ENCODE data around the gene AGMO. TPM values are rescaled to one million over a fixed set of nuclear protein-coding genes. Genes with fewer than 3 reads are reported as not detected.

Gene AGMO
- total and polyA plus RNA-seq, 2 donors, result 0.37 to 0.57 TPM

DNA sequence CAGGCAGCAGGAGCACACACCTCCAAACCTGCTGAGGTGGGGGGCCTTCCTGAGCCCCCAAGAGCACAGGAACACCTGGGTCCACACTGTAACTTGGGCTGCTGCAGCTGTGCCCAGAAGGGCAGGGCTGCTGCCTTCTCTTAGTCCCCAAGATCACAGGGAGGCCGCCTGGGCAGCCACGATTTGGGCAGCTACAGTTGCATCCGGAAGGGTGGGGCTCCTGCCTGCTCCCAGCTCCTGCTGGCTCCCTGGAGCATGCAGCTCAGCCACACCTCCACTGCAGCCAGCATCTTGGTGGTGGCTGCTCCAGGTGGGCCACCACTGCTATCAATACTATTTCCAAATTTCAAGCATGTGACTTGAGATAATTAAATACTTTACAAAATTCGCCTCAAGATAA, 38.5 kb upstream of the AGMO start:
- Histone ChIP-seq H3K4me3 (ENCODE audit: low read length in 2 of 2) (no peak overlapping the region), H3K27ac (ENCODE audit: low read depth in 1 of 2, low read length in 1 of 2) (no peak overlapping the region), H3K27me3 (ENCODE audit: control insufficient read depth in 2 of 2, insufficient read depth in 1 of 2, low read length in 1 of 2) (no peaks in the 10 kb centered on the region)

DNA sequence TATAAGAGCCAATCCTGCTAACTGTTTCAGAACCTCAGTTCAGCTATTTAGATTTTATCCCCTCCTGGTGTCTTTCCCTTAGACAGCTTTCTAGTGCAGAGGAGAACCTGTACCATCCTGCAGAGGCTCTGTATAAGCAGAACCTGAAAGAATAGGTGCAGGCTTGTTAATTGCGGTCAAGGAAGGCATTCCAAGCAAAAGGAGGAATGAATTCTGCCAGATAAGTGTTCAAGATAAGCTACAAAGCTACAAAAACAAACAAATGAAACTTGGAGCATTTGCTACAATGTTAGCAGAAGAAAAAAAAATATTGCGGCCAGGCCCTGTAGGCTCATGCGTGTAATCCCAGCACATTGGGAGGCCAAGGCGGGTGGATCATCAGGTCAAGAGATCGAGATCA, 32.6 kb upstream of the AGMO start:
- Histone ChIP-seq H3K4me1 (ENCODE audit: control insufficient read depth in 2 of 2, insufficient read depth in 2 of 2, low read length in 2 of 2) (no peaks in the 10 kb centered on the region), H3K36me3 (ENCODE audit: control insufficient read depth in 2 of 2, insufficient read depth in 2 of 2, low read length in 1 of 2) (no peaks in the 10 kb centered on the region), H3K27me3 (ENCODE audit: control insufficient read depth in 2 of 2, insufficient read depth in 1 of 2, low read length in 1 of 2) (no peaks in the 10 kb centered on the region), H3K9me3 (ENCODE audit: control insufficient read depth in 2 of 2, insufficient read depth in 1 of 2, low read length in 1 of 2) (peaks cover 0 to 7% of the 10 kb centered on the region in 2 donors), H3K27ac (ENCODE audit: low read depth in 1 of 2, low read length in 1 of 2) (no peak overlapping the region), H3K4me3 (ENCODE audit: low read length in 2 of 2) (no peak overlapping the region)
- no peak for DNase-seq (ENCODE audit: low read depth in 6 of 9, low spot score in 9 of 9)
- WGBS, result 75% methylated on average over 5 of the region's 5 CpGs

More for the DNA sequence above, 38.5 kb upstream of the AGMO start:
- no peaks in the 10 kb centered on the region for H3K36me3 ChIP-seq (ENCODE audit: control insufficient read depth in 2 of 2, insufficient read depth in 2 of 2, low read length in 1 of 2)
- whole genome bisulfite sequencing, result 80% methylated on average over 4 of the region's 4 CpGs
- no peaks in the 10 kb centered on the region for H3K4me1 ChIP-seq (ENCODE audit: control insufficient read depth in 2 of 2, insufficient read depth in 2 of 2, low read length in 2 of 2)
- no peak for DNase-seq (ENCODE audit: low read depth in 6 of 9, low spot score in 9 of 9)
- peaks cover 0 to 18% of the 10 kb centered on the region in 2 donors for H3K9me3 ChIP-seq (ENCODE audit: control insufficient read depth in 2 of 2, insufficient read depth in 1 of 2, low read length in 1 of 2)

DNA sequence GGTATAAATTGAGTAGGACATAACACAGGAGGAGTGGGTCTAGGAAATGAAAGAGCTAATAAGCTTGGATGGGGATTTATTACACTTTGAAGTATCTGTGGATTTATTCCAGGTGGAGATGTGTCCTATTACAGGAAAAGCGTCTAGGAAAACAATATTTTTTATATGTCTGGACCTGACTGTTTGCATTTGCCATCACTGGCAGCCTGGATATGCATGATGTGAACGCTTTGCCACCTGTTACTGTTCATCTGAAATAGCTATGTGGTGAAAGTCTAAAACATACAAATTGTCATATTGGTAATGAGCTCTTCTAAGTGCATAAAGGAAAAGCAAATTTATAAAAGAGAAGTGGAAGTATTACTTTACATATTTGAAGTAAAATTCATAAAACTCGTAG, 31.6 kb upstream of the AGMO start:
- Histone ChIP-seq H3K27ac (ENCODE audit: low read depth in 1 of 2, low read length in 1 of 2) (no peak overlapping the region), H3K4me1 (ENCODE audit: control insufficient read depth in 2 of 2, insufficient read depth in 2 of 2, low read length in 2 of 2) (no peaks in the 10 kb centered on the region), H3K27me3 (ENCODE audit: control insufficient read depth in 2 of 2, insufficient read depth in 1 of 2, low read length in 1 of 2) (no peaks in the 10 kb centered on the region), H3K4me3 (ENCODE audit: low read length in 2 of 2) (no peak overlapping the region), H3K36me3 (ENCODE audit: control insufficient read depth in 2 of 2, insufficient read depth in 2 of 2, low read length in 1 of 2) (no peaks in the 10 kb centered on the region), H3K9me3 (ENCODE audit: control insufficient read depth in 2 of 2, insufficient read depth in 1 of 2, low read length in 1 of 2) (no peaks in the 10 kb centered on the region)
- no peak for DNase-seq (ENCODE audit: low read depth in 6 of 9, low spot score in 9 of 9)
- WGBS, result 87% methylated on average over 3 of the region's 3 CpGs

DNA sequence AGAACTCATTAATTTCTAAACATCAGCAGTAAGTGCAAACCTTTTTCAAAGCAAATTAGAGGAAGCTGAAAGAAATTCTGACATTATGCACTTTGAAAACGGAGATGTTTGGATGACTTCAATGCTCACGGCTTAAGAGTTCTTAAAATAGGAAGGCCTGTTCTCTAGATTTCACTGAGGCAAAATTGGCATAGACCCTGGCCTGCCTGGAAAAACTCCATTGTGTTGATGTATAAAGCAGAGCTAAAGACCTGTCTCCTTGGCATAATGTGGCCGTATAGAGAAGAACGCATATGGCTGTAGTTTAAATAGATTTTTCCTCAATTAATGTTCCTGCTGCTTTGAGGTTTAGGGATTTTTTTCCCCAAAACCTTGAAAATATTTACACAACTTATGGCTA, 24.5 kb upstream of the AGMO start:
- no peaks in the 10 kb centered on the region for H3K27me3 ChIP-seq (ENCODE audit: control insufficient read depth in 2 of 2, insufficient read depth in 1 of 2, low read length in 1 of 2)
- no peak for DNase-seq (ENCODE audit: low read depth in 6 of 9, low spot score in 9 of 9)
- H3K4me3 ChIP-seq (ENCODE audit: low read length in 2 of 2), result no peak overlapping the region
- no peaks in the 10 kb centered on the region for H3K4me1 ChIP-seq (ENCODE audit: control insufficient read depth in 2 of 2, insufficient read depth in 2 of 2, low read length in 2 of 2)
- H3K9me3 ChIP-seq (ENCODE audit: control insufficient read depth in 2 of 2, insufficient read depth in 1 of 2, low read length in 1 of 2), result peaks cover 0 to 4% of the 10 kb centered on the region in 2 donors
- 98% methylated on average over 4 of the region's 4 CpGs for WGBS
- H3K36me3 ChIP-seq (ENCODE audit: control insufficient read depth in 2 of 2, insufficient read depth in 2 of 2, low read length in 1 of 2), result no peaks in the 10 kb centered on the region
- no peak overlapping the region for H3K27ac ChIP-seq (ENCODE audit: low read depth in 1 of 2, low read length in 1 of 2)

DNA sequence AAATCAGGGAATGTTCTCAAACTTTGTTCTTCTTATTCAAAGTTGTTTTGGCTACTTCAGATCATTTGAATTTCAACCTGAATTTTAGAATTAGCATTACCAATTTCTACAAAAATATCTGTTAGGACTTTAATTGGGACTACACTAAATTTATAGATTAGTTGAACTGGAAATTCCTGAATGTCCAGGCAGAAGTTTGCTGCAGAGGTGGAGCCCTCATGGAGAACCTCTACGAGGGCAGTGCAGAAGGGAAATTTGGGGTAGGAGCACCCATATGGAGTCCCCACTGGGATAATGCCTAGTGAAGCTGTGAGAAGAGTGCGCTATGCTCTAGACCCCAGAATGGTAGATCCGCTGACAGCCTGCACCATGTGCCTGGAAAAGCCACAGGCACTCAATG, 22.8 kb upstream of the AGMO start:
- no peak overlapping the region for H3K27ac ChIP-seq (ENCODE audit: low read depth in 1 of 2, low read length in 1 of 2)

DNA sequence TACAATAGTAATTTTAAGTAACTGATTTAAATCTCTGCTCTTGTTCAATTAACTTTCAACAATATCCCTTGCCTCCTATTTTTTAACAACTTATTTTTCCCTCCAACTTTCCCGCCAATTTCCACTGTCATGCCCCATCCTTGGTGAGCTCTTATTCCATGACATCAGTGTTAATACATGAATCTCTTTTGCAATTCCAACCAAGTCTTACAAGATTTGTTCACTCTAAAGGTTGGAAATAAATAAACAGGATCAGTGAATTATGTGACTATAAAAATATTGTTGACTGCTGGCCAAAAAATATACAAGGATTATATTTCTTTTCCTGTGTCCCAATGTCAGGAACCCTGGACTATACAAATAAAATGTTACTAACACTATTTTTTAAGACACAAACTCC, 21.0 kb upstream of the AGMO start:
- no peaks in the 10 kb centered on the region for H3K27me3 ChIP-seq (ENCODE audit: control insufficient read depth in 2 of 2, insufficient read depth in 1 of 2, low read length in 1 of 2)
- WGBS, result 99% methylated on average over 1 of the region's 1 CpG
- H3K4me1 ChIP-seq (ENCODE audit: control insufficient read depth in 2 of 2, insufficient read depth in 2 of 2, low read length in 2 of 2), result no peaks in the 10 kb centered on the region
- no peak overlapping the region for H3K4me3 ChIP-seq (ENCODE audit: low read length in 2 of 2)
- DNase-seq (ENCODE audit: low read depth in 6 of 9, low spot score in 9 of 9), result no peak
- no peak overlapping the region for H3K27ac ChIP-seq (ENCODE audit: low read depth in 1 of 2, low read length in 1 of 2)
- H3K9me3 ChIP-seq (ENCODE audit: control insufficient read depth in 2 of 2, insufficient read depth in 1 of 2, low read length in 1 of 2), result peaks cover 0 to 4% of the 10 kb centered on the region in 2 donors
- no peaks in the 10 kb centered on the region for H3K36me3 ChIP-seq (ENCODE audit: control insufficient read depth in 2 of 2, insufficient read depth in 2 of 2, low read length in 1 of 2)

More for the DNA sequence above, 22.8 kb upstream of the AGMO start:
- Histone ChIP-seq H3K36me3 (ENCODE audit: control insufficient read depth in 2 of 2, insufficient read depth in 2 of 2, low read length in 1 of 2) (no peaks in the 10 kb centered on the region), H3K4me3 (ENCODE audit: low read length in 2 of 2) (no peak overlapping the region), H3K27me3 (ENCODE audit: control insufficient read depth in 2 of 2, insufficient read depth in 1 of 2, low read length in 1 of 2) (no peaks in the 10 kb centered on the region), H3K9me3 (ENCODE audit: control insufficient read depth in 2 of 2, insufficient read depth in 1 of 2, low read length in 1 of 2) (peaks cover 0 to 4% of the 10 kb centered on the region in 2 donors), H3K4me1 (ENCODE audit: control insufficient read depth in 2 of 2, insufficient read depth in 2 of 2, low read length in 2 of 2) (no peaks in the 10 kb centered on the region)
- no peak for DNase-seq (ENCODE audit: low read depth in 6 of 9, low spot score in 9 of 9)
- 94% methylated on average over 3 of the region's 3 CpGs for WGBS

DNA sequence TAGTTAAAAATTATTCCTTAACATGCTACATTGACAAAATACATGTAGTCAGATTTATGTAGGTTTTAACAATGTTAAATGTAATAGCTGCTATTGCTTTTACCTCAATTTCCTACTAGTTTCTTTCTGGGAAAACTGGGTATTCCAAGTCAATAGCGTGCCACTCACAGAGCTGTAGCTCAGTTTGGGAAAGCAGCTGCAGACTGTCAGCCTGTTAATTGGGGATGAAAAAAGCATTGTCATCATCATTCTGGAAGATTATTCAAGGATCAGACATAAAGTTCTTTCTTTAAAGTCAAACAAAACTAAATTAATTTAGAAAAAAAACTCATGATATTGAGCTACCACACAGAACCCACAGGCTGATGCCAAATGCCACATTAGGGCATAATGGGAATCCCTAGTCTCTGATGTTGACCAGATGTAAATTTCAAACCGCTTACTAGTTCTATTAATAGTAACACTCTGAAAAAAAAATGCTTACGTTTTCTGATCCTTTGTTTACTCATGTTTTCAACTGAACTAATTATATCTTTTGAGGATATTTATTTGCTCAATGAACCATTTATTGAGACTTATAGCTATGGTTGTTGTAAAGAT, 19.6 kb upstream of the AGMO start:
- H3K4me1 ChIP-seq (ENCODE audit: control insufficient read depth in 2 of 2, insufficient read depth in 2 of 2, low read length in 2 of 2), result no peaks in the 10 kb centered on the region
- H3K9me3 ChIP-seq (ENCODE audit: control insufficient read depth in 2 of 2, insufficient read depth in 1 of 2, low read length in 1 of 2), result peaks cover 0 to 4% of the 10 kb centered on the region in 2 donors
- H3K27me3 ChIP-seq (ENCODE audit: control insufficient read depth in 2 of 2, insufficient read depth in 1 of 2, low read length in 1 of 2), result no peaks in the 10 kb centered on the region
- no peak for DNase-seq (ENCODE audit: low read depth in 6 of 9, low spot score in 9 of 9)
- 90% methylated on average over 3 of the region's 3 CpGs for WGBS
- H3K36me3 ChIP-seq (ENCODE audit: control insufficient read depth in 2 of 2, insufficient read depth in 2 of 2, low read length in 1 of 2), result no peaks in the 10 kb centered on the region
- H3K4me3 ChIP-seq (ENCODE audit: low read length in 2 of 2), result no peak overlapping the region
- no peak overlapping the region for H3K27ac ChIP-seq (ENCODE audit: low read depth in 1 of 2, low read length in 1 of 2)

DNA sequence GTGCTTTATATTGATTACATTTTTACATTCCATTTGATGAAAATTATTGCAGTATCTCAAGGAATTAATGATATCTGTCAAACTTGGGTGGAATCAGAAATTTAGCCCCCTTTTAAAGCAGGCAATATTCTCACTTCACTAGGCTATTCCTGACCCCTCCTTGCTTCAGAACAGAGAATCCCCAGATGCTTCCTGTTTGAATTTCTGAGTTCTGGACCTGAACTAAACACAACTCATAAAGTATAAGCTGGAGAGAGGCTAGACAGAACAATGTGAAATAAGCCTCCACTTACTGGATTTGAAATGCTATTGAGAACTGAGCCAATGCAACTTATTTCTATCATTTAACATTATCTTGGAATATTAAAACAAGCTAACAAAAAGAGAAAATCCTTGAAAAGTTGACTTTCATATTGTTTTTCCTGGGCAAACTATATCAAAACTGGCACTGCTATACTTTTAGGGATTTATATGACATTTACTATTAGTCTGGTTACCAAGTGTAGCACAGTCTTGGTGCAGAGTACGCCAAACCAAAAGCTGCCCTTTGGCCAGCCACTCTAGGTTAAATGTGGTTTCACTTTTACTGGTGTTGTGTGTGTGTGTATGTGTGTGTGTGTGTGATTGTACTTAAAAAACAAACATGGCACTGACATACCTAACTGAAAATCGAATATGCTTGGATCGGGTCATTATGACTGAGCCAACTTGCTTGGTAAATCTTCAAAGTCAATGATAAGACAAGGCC, 19.0 kb upstream of the AGMO start:
- H3K4me3 ChIP-seq (ENCODE audit: low read length in 2 of 2), result no peak overlapping the region
- DNase-seq (ENCODE audit: low read depth in 6 of 9, low spot score in 9 of 9), result no peak
- 95% methylated on average over 3 of the region's 3 CpGs for WGBS

DNA sequence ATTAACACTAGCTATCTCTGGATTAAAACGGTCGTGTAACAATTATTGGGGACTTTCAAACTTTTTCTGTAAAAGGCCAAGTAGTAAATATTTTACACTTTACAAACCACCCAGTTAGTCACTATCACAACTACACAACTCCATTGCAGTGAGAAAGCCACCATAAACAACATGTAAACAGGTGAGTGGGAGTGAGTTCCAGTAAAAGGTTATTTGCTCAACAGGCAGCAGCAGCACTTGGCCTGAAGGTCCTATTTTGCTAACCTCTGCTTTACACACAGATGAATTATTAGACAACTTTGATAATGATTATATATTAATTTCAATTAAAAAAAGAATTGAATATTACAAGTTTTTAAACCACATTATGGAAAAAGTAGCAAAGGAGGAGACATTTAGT, 15.8 kb upstream of the AGMO start:
- no peaks in the 10 kb centered on the region for H3K27me3 ChIP-seq (ENCODE audit: control insufficient read depth in 2 of 2, insufficient read depth in 1 of 2, low read length in 1 of 2)
- H3K27ac ChIP-seq (ENCODE audit: low read depth in 1 of 2, low read length in 1 of 2), result no peak overlapping the region
- peaks cover 0 to 3% of the 10 kb centered on the region in 2 donors for H3K9me3 ChIP-seq (ENCODE audit: control insufficient read depth in 2 of 2, insufficient read depth in 1 of 2, low read length in 1 of 2)
- no peaks in the 10 kb centered on the region for H3K4me1 ChIP-seq (ENCODE audit: control insufficient read depth in 2 of 2, insufficient read depth in 2 of 2, low read length in 2 of 2)
- H3K36me3 ChIP-seq (ENCODE audit: control insufficient read depth in 2 of 2, insufficient read depth in 2 of 2, low read length in 1 of 2), result no peaks in the 10 kb centered on the region
- DNase-seq (ENCODE audit: low read depth in 6 of 9, low spot score in 9 of 9), result no peak
- 98% methylated on average over 2 of the region's 2 CpGs for WGBS
- no peak overlapping the region for H3K4me3 ChIP-seq (ENCODE audit: low read length in 2 of 2)

More for the DNA sequence above, 19.0 kb upstream of the AGMO start:
- H3K4me1 ChIP-seq (ENCODE audit: control insufficient read depth in 2 of 2, insufficient read depth in 2 of 2, low read length in 2 of 2), result no peaks in the 10 kb centered on the region
- H3K9me3 ChIP-seq (ENCODE audit: control insufficient read depth in 2 of 2, insufficient read depth in 1 of 2, low read length in 1 of 2), result peaks cover 0 to 6% of the 10 kb centered on the region in 2 donors
- no peak overlapping the region for H3K27ac ChIP-seq (ENCODE audit: low read depth in 1 of 2, low read length in 1 of 2)
- H3K27me3 ChIP-seq (ENCODE audit: control insufficient read depth in 2 of 2, insufficient read depth in 1 of 2, low read length in 1 of 2), result no peaks in the 10 kb centered on the region
- no peaks in the 10 kb centered on the region for H3K36me3 ChIP-seq (ENCODE audit: control insufficient read depth in 2 of 2, insufficient read depth in 2 of 2, low read length in 1 of 2)

All from thymus (tissue), 11 donors.